GM19372 (cell line): ENCODE data around the gene DCLRE1C.
"Not testable (repeated sequence)": the region's sequence is repeated elsewhere in the genome, so short reads cannot be mapped to it uniquely, and the experiment has no call there.

Experiments used
- ATAC-seq: cut with Tn5 transposase; IDR thresholded peaks from one replicate; pipeline ENCODE4 v1.9.1; 2021; ENCODE audit warnings: mild to moderate bottlenecking, low read depth, moderate library complexity; ENCODE audit not compliant: unreplicated experiment

The DCLRE1C gene

DNA sequence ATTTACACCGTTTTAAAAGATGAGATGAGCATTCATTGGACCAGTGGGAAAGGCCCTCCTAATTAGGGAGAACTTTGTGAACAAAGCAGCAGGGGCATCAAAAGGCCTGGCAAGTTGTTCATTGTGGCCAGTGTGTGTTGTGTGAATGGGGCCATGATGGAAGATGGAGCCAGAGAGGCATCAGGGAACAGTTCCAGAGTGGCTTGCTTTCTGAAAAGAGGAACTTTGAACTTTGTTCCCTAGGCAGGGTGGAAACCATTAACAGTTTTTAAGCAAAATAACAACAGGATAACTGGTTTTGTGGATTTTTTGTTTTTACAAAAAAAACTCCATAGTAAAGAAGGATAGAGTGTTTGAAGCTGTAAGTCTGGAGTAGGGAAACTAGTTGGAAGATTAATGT, 62.7 kb downstream of the DCLRE1C start:
- no peak for ATAC-seq

- no peak for ATAC-seq
These were observed 64.6 kb downstream of the DCLRE1C start for GRCh38 chr10:14889318-14889717.

- no peak for ATAC-seq
These were observed 69.8 kb downstream of the DCLRE1C start for GRCh38 chr10:14884082-14884481.

DNA sequence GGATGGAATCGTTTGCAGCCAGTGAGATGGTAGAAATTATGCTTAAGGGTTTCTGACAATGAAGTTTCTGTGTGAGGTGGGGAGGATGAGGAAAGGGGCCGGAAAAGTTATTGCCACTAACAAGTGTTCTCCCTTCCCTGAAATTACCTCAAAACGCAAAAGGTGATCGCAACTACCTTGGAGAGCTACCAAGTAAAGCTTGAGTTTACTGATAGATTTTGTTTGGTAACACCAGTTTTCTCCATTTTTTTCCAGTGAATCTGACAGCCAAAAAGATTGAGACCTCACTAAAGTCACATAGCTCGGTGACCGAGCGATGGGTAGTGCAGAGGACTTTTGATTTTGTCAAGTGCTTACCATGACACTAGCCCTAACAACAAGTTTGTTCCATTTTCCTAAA, 73.7 kb downstream of the DCLRE1C start:
- no peak for ATAC-seq

- no peak for ATAC-seq
These were observed 74.0 kb downstream of the DCLRE1C start for GRCh38 chr10:14879928-14880193.

- ATAC-seq: peak; percentile 24
These were observed 74.6 kb downstream of the DCLRE1C start for GRCh38 chr10:14879124-14879927.

DNA sequence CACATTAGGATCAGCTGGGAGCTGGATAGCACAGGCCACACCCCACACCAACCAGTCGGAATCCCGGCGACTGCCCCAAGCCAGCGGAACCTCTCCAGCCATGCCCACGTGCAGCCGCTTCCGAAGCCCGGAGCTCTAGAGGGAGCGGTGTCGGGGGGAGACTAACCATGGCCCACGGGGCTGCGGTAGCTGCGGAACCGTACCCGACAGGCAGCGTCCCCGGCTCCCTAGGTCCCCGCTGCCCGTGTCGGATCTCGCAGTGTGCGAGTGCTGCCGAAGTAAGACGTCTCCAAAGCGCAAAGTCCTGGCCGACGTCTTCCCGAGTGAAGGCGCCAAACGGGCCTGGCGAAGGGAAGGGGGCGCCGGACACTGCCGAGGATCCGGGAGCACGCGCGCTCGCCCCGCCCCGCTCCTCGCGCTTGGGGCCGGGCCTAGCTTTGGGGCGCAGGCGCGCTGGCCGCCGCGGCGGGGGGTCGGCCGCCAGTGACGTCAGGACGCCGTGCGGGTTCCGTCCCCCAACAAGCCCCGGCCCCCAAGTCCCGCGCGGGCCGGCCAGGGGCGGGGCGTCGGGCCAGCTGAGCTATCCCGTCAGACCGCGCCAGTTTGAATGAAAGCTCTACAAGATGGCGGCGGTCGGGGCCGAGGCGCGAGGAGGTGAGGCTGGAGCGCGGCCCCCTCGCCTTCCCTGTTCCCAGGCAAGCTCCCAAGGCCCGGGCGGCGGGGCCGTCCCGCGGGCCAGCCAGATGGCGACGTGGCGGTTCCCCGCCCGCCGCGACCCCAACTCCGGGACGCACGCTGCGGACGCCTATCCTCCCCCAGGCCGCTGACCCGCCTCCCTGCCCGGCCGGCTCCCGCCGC, 75.4 kb downstream of the DCLRE1C start, which contains the start of gene SUV39H2:
Gene SUV39H2, plus strand, starts transcription at position 601 of the 858 bp plus-strand sequence. Its CDS starts 23 bp downstream, at position 624.
- peak; percentile 92 for ATAC-seq

- no peak for ATAC-seq
These were observed 77.1 kb downstream of the DCLRE1C start for GRCh38 chr10:14876764-14877163.

- no peak for ATAC-seq
These were observed 78.0 kb downstream of the DCLRE1C start for GRCh38 chr10:14875941-14876340.

DNA sequence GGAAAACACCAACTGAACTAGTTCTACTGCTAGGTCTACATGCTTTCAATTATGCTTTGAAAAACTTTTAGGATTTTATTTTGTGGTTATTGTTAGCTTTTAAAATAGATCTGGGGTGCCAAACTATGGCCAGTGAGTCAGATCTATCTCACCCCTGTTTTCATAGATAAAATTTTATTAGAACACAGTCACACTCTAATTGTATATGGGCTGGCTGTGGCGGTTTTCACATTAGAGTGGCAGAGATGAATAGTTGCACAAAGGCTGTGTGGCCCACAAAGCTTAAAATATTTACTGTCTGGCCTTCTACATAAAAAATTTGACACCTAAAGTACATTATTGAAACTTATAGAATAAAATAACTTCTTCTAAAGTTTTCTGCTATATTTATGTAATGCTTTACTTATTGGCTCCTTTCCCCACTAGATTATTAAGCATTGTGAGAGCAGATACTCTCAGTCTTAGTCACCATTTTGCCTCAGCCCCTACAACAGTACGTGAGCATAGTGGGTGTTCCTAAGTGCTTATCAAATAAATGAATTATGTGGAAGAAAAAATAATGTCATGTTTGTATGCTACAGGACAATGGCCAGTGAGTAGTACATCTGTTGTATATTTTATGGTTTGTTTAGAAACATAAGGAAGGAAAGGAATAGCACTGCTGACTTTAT, 80.7 kb downstream of the DCLRE1C start:
- no peak for ATAC-seq

DNA sequence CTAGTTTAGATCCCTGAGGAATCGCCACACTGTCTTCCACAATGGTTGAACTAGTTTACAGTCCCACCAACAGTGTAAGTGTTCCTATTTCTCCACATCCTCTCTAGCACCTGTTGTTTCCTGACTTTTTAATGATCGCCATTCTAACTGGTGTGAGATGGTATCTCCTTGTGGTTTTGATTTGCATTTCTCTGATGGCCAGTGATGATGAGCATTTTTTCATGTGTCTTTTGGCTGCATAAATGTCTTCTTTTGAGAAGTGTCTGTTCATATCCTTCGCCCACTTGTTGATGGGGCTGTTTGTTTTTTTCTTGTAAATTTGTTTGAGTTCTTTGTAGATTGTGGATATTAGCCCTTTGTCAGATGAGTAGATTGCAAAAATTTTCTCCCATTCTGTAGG, 89.0 kb downstream of the DCLRE1C start:
- not testable (repeated sequence) for ATAC-seq

GRCh38 chr10:14864466-14864865, 89.4 kb downstream of the DCLRE1C start:
- ATAC-seq: not testable (repeated sequence)

DNA sequence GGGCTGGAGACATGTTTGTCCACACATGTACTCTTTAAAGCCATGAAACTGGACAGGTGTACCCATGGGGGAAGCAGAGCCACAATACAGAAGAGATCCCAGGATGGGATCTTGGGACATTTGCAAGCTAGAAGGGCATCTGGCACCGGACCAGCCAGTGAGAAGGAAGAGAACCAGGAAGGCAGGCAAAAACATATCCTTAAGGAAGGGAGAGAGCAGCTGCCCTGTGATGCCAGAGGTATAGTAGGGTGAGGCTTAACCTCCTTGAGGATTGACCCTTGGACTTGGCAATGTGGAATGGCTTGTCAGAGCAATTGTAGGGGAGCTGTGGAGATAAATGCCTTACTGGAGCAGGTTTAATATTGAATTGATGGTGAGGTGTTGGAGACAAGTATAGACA, 93.1 kb downstream of the DCLRE1C start:
- ATAC-seq: no peak

DNA sequence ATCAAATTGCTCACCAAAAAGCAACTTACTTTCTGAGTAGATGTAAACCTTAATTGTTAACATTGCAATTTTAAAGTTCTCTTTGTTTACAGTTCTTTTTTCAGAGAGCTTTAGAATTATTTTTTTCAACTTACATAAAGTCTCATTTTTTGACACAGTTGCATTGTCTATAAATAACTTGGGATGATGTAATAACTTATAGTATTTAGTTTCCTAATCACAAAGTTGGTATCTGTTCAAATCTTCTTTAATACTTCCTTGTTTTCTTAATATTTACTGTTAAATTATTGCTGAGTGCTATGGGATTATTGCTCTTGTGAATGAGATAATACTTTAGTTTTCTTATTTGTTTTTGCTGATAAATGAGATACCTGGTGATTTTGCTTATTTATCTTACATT, 94.1 kb downstream of the DCLRE1C start:
- ATAC-seq: no peak

DNA sequence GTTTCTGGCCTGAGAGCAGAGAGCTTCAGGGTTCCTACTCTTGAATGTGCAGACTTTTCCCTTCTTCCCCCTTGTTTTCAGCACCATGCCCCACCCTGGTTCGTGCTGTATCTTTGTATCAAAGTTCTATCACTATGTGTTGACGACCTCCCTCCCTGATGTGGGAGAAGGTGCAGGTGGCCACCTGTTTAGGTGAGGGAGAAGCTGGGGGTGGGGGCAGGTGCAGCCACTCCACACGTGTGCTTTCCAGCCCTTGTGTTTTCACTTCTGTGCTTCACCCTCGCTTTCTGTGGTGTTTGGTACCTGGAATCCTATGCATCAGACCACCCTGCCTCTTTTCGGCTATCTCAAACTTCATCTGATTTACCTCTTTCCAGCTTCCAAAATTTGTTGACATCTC, 94.9 kb downstream of the DCLRE1C start:
- no peak for ATAC-seq

DNA sequence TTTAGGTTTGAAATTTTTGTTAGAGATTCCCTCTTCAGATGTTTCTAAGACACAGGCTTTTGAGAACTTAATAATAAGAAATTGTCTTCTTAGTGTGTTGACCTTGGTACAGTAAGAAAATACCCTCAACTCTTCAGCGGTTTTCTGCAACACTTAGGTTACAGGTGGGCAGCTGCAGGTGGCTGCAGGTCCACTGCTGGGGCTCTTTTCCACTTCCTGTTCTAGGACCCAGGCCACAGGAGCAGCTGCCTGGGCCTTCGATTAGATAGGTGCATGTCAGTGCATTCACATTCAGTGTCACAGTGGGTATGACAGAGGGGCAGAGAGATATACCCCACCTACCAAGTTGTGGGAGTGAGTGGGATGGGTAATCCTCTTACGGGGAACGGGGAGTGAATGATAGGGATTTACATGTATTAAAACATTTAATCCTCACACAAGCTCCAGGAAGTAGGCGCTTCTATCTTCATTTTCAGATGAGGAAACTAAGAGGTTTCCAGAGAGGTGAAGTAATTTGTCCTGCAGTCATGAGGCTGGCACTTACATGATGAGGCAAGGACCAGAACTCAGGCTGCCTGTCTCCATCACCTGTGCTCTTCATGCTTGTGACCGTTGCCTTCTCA, 95.4 kb downstream of the DCLRE1C start:
- no peak for ATAC-seq

- no peak for ATAC-seq
These were observed 98.4 kb downstream of the DCLRE1C start for GRCh38 chr10:14855453-14855852.

- no peak for ATAC-seq
These were observed 101.7 kb downstream of the DCLRE1C start for GRCh38 chr10:14852236-14852635.
